ENCODE data around the gene AOPEP. TPM values are rescaled to one million over a fixed set of nuclear protein-coding genes. Genes with fewer than 3 reads are reported as not detected.

Gene AOPEP
- total and polyA plus RNA-seq, 9 of the 15 experiments (the other 6 are each of a cell fraction or from before 2014, with no cell fraction given), result 4.5 to 19.3 (median 13.5) TPM

DNA sequence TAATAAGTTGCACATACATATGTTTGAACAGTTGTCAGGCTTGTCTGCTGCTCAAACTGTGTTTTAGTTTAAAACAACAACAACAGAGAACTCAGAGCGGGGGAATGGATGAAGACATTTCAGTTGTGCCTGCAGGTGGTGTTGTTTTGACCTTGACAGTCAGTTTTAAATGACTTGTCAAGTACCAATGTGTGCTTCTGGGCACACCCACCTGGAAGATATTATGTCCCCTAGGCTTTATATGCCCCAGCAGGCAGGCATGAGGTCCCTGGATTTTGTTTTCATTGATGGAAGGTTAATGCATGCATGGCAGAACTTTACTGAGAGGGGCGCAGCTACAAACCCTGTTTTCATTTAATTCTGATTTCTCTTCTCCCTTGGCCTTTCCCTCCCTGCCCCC is 84.6 kb downstream of the AOPEP start:
- 90% methylated on average over 2 of the region's 2 CpGs for WGBS (ENCODE audit: insufficient coverage, low coverage, missing lambda C conversion rate)
- CTCF ChIA-PET (ENCODE audit: low intra/inter-chr PET ratio), result no interaction called here
- no peaks in the 10 kb centered on the region for H3K79me2 ChIP-seq (ENCODE audit: control insufficient read depth, insufficient read depth, low read length)
- H3K9me3 ChIP-seq (replicated peaks; ENCODE audit: control insufficient read depth, insufficient read depth, low read depth, low read length), result no peaks in the 10 kb centered on the region
- ATAC-seq, result no peak
- intact Hi-C loops (cut with micrococcal nuclease) (no loop called here), in situ Hi-C loops (cut with MboI) (no loop called here)
- FAIRE-seq, result no peak
- TF ChIP-seq, protein P1, sequence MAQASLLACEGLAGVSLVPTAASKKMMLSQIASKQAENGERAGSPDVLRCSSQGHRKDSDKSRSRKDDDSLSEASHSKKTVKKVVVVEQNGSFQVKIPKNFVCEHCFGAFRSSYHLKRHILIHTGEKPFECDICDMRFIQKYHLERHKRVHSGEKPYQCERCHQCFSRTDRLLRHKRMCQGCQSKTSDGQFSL (CRISPR knock-in tag; IDR thresholded peaks at IDR 0.05), result no peak
- TF ChIP-seq, protein P1 (tag; IDR thresholded peaks at IDR 0.05), result no peak
- TF ChIP-seq ZNF79 (CRISPR knock-in tag; IDR thresholded peaks at IDR 0.05; ENCODE audit: low read depth) (no peak), EP300 (IDR thresholded peaks at IDR 0.05; ENCODE audit: low read length) (no peak), NCOA6 (IDR thresholded peaks at IDR 0.05) (no peak), ELF2 (CRISPR knock-in tag; IDR thresholded peaks at IDR 0.05) (no peak), ZNF224 (CRISPR knock-in tag; IDR thresholded peaks at IDR 0.05) (no peak)
- no peaks in the 10 kb centered on the region for H3K9me1 ChIP-seq (ENCODE audit: control insufficient read depth, insufficient read depth, low read length)
- POLR2A ChIA-PET, result interaction anchor here (0.7 kb wide), 1 partner anchor 265 kb away, joined by 5 read pairs; no protein-coding TSS in a partner anchor
- no peak overlapping the region for H3K4me2 ChIP-seq (ENCODE audit: insufficient read depth, low read length)
- H3K4me1 ChIP-seq (replicated peaks in 1 of 2; ENCODE audit: control insufficient read depth in 2 of 2, insufficient read depth in 2 of 2, low read length in 2 of 2), result no peaks in the 10 kb centered on the region
- no peaks in the 10 kb centered on the region for H3K27me3 ChIP-seq (ENCODE audit: control insufficient read depth in 2 of 2, insufficient read depth in 2 of 2, low read length in 2 of 2)
- no peak overlapping the region for H2AFZ ChIP-seq (ENCODE audit: low read depth, low read length)
- H3K27ac ChIP-seq (ENCODE audit: extremely low read depth, low read depth, low read length), result no peak overlapping the region
- no peak for DNase-seq (ENCODE audit: extremely low read depth in 1 of 4, low spot score in 3 of 4)
- H3K9ac ChIP-seq (ENCODE audit: insufficient read depth in 1 of 2, low read depth in 2 of 2, low read length in 2 of 2), result no peak overlapping the region
- H4K20me1 ChIP-seq (replicated peaks; ENCODE audit: control insufficient read depth, insufficient read depth, low read length), result no peaks in the 10 kb centered on the region
- BruUV-seq (replicated peaks), result no TSS peak
- no peak overlapping the region for H3K4me3 ChIP-seq
- H3K36me3 ChIP-seq (ENCODE audit: control insufficient read depth, insufficient read depth, low read length), result 0 out of 3 replicates have a peak, but pooled peaks cover 3% of the 10 kb centered on the region

All from K562 (cell line).